ENCODE data around the gene RAB25.
A peak's percentile ranks its signal among the peaks of the same experiment; 100 is the strongest.

The RAB25 gene

DNA sequence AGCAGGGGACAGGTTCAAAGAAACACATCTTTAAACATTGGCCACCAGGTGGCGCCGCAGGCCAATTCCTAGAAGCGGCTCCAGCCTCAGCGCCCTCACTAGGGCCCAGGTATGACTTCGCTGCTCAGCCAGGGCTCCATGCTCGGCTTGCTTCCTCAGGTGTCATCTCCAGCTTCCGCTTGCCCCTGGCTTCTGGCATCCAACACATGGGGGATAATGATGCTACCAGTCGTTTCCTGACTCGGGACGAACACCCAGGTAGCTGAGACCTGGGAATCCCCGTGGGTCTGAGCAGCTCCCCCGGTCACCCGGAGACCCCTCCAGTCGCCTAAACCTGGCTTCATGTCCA is 29.9 kb downstream of the RAB25 start:
- DNase-seq, result peak; percentile 78 to 95 (median 89)
- intact Hi-C loops (cut with DNase I), result loop anchor here (2.0 kb wide), 1 partner anchor 38 kb away; no protein-coding TSS in a partner anchor

DNA sequence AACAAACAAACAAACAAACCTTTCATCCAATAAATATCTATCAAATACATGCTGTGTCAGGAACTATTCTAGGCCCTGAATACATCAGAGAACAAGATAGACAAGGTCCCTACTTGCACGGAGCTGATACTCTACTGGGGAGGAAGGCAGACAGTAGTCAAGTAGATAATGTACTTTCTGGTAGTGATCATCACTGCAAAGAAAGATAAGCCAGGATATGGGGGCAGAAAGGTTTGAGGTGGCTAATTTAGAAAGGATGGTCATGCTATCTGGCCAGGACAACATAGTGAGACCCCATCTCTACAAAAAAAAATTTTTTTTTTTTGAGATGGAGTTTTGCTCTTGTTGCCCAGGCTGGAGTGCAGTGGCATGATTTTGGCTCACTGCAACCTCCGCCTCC is 30.6 kb downstream of the RAB25 start:
- no peak for DNase-seq
- intact Hi-C loops (cut with DNase I), result loop anchor here (2.0 kb wide), 1 partner anchor 37 kb away; no protein-coding TSS in a partner anchor

DNA sequence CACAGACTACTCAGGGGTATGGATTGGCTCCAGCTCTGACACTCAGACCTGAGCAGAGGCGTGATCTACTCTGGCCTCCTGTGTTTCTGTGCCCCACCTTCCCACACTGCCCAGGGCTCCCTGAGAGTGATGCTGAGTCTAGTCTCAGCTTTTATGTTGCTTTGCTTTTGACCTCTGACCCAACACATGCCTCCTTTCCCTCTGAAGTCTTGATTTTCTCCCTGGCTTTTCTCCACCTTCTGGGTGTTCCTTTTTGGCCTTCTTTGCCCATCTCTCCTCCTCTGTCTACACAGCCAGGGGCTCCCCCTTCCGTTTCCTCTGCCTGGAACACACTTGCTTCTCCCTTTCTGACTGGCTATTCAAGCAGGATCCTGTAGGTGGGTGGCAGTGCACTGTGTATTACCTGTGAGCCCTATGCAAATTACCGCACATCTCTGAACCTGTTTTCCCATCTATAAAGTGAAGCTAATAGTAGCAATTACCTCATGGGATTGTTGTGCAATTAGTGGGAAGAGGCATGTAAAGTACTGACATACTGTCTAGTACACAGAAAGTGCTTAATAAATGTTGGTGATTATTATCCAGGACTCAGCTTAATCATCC is 35.0 kb downstream of the RAB25 start:
- intact Hi-C loops (cut with DNase I), result no loop called here
- no peak for DNase-seq

DNA sequence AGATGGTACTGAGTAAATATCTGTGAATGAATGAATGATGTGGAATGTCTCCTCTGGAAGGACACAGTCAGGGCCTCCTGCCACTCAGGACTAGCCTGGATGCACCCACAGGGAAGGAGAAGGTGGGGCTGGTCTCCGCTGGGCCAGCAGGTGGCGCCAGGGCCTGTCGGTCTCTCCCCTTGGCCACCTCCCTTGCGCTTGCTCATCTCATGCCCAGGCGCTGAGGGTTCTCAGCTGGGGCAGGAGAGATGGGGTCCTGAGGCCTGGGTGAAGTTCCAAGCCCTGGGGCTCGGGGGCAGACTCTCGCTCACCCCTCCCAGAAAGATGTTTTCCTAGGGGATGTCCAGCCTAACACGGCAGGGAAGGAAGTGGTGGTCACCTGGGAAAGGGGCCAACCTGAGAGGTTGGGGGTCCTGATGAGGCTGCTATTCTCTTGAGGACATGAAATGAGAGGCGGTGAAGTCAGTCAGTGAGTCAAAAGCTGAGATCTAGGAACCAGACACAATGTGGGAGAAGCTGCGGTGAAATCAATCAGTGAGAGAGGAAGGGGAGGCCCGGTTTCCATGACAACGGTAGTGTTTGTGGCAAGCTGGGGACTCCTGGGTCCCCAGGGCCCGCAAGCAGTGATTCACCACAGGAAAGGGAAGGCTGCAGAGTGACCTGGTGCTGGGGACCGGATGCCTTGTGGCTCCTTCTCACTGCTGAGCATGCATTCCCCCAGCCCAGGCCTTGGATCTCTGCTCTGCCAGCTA is 35.9 kb downstream of the RAB25 start:
- intact Hi-C loops (cut with DNase I), result no loop called here
- peak; percentile 75 to 96 (median 90) for DNase-seq

DNA sequence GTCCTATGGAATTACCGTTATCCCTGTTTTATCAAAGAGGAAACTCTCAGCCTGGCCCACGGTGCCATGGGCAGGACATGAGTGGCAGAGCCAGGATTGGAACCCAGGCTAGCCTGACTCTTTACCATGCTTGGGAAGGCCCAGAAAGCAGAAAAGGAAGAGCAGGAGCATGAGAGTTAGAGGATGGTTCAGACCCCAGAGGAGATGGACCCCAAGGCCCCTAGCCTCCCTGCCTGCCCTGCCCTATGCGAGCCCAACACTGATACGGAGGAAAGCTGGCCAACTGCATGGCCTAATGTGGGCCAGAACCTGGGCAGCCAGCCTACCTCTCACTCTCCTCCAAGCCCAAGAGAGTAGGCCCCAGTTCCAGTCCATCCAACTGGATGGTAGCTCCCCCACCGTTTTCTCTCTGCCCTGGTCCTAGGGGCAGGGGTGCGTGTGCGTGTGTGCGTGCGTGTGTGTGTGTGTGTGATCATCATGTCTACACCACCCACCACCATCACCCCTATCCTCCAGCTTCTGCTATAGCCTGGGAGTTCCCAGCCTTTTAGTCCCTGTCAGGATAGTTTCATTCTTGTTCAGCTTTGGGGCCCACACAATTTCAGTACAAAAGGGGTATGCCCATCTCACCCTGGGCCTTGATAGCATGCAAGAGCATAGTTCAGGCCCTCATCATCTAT is 36.7 kb downstream of the RAB25 start:
- intact Hi-C loops (cut with DNase I), result loop anchor here (2.0 kb wide), 1 partner anchor 33 kb away; no protein-coding TSS in a partner anchor

DNA sequence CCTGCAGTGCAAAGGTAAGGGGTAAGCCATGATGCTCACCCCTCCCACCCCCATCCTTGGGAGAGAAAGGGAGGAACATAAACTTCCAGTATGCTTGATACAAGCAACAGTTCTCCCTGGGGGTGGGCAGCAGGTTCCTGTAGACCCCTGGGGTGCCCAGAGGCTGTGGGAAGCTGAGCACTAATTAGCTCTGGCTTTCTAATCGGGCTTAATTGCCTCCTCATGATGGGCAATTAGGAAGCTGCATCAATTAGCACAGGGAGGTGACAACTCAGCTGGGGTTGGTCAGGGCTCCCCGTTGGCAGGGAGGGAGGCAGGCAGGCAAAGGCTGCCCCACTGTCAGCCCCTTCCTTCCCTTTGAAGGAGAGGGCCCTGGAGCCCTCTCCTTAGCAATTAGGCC is 37.8 kb downstream of the RAB25 start:
- intact Hi-C loops (cut with DNase I), result loop anchor here (2.0 kb wide), 1 partner anchor 32 kb away; no protein-coding TSS in a partner anchor
- DNase-seq, result no peak

More for the DNA sequence above, 36.7 kb downstream of the RAB25 start:
- DNase-seq, result no peak

DNA sequence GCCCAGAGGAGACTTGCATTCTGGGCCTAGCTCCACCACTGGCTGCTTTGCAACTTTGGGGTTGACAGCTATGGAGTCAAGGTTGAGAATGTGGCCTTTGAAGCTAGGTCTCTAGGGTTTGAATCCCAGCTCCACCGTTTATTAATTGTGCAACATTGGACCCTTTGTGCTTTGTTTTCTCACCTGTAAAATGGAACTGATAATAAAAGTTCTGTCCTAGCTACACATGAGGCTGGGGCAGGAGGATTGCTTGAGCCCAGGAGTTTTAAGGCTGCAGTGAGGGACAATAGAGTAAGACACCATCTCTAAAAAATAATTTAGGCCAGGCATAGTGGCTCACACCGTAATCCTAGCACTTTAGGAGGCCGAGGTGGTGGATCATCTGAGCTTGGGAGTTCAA is 38.3 kb downstream of the RAB25 start:
- DNase-seq, result no peak
- intact Hi-C loops (cut with DNase I), result loop anchor here (2.0 kb wide), 1 partner anchor 32 kb away; no protein-coding TSS in a partner anchor

DNA sequence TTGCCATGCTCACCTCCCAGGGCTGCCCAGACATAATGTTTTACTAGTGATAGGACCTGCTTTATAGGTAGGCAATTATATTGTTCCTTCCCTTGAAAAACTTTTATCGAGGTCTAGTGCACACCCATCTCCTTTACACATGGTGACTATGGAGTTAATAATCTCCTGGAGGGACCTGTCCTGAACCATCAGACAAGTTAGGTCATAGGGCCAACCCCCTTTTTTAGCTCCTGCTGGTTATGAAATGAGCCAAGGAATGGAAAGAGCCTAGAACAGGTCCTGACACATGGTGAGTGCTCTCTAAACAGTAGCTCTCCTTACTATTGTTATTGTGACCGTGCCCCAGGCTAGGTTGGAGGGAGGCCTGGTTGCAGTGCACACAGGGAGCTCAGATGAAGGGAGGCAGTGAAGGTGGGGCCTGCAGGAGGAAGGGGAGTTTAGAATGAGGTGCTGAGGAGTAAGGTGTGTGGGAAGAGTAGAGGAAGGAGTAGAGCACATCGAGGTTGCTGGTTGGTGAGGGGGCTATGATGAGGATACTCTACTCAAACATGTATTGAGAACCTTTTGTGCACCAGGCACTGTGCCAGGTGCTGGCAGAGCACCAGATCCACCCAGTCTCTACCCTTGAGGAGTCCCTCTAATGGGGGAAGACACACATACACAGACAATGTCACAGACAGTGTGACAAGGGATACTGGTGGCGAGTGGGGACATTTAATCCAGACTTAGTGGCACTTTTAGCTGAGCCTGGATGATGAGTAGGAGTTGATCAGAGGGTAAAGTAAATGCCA is 39.4 kb downstream of the RAB25 start:
- no peak for DNase-seq

DNA sequence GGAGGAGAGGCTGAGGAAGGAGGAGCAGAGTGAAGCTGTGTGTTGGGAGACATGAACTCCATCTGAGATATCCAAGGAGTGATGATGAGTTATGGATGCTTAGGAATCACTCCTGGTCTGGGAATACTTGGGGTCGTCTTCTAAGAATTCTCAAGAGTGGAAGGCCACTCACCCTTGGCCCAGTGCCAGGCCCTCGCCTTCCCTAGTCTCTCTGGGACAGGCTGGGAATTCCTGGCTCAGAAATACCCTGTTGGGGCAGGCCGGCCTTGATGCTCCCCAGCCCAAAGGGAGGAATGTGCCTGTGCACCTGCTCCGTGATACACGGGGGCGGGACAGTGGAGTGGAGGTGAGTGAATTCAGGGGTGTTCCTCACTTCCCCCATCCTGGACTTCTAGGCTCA is 40.9 kb downstream of the RAB25 start:
- intact Hi-C loops (cut with DNase I), result no loop called here

More for the DNA sequence above, 39.4 kb downstream of the RAB25 start:
- intact Hi-C loops (cut with DNase I), result no loop called here

DNA sequence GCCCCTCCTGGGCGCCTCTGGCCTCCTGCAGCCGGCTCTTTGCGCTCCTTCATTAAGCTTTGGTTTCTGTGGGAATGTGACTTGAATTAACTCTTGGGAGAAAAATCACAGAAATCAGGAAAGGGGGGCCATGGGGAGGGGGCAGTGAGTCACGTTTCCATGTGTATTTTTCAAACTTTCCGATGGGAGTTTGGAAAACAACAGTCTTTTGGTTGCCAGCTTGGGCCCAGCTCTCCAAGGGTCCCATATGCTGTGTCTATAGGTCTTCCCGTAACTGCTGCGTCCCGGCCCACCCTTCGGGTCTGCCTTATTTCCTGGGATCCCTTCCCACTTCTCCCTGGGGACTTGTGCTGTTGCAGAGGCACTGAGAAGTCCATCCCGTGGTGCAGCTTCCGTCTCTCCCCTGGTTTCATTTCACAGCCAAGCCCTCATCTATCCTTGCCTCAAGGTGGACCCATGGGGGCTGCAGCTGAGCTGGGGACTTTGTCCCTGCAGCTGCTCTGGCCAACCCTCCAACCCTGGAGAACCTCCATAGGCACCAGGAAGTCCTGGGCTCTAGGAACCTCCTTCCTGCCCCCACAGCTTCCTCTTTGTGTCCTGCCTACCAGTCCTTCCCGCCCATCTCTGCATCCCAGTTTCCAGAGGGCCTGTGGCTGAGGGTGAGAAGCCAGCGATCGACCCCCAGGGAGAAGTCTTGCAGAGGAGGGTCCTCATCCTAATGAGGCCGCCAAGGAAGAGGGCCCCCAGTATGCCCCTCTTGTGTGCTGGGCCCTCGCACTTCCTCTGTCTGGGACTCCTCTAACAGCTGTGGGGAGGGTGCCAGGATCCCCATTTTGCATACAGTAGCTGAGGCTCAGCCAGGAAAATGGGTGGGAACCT is 41.9 kb downstream of the RAB25 start:
- no peak for DNase-seq
- intact Hi-C loops (cut with DNase I), result no loop called here

More for the DNA sequence above, 40.9 kb downstream of the RAB25 start:
- DNase-seq, result no peak

DNA sequence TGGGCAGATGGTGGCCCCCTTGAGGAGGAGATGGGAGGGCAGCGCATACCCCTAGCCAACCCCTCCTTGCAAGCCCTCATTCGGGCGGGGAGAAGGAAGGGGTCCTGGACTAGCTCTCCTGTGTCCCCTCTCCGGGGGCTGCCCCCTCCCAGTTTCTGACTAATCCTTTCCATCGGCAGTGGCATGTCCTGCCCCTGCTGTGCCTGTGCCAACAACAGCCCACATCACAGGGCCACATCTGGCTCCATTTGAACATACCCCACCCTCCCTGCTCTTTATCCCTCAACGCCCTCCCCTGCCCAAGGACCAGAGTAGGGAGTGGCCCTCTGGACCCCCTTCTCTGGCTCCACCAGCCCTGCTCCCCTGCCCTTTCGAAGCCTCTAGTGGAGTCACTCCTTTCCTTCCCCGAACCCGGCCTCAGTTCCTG is 42.6 kb downstream of the RAB25 start:
- no peak for DNase-seq
- intact Hi-C loops (cut with DNase I), result no loop called here

DNA sequence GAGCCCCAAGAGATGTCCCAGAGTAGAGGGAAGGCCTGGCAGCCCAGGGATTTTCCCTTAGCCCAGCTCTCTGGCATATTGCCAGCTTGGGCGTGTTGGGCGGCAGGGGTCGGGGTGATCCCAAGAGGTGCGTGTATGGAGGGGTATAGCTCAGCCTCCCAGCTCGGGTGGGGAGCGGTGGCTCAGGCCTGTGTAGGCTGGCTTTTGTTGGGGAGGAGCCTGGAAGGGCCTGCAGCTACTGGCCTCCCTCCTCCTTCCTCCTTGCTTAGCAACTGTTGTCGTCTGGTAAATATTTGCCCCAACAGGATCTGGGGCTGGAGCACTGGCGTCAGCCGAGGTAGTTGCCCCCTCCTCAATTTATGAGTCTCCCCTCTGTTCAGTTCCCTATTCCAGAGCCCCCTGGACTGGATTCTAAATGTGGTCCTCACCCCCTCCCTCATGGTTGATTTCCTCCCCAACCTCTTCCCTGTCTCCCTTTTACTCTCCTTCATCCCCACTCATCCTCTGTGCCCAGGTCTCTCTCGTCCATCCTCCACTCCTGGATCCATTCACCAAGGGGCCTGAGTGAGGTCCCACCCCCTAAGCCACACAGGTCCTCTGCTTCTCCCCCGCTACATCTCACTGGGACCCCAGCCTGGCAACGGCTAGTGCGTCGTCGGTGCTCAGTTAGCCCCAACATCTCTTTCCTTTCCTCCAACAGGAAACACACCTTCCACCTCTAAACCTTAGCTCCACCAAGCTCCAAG is 43.3 kb downstream of the RAB25 start:
- intact Hi-C loops (cut with DNase I), result no loop called here
- DNase-seq, result peak in 1 of 42 donors; percentile 23

DNA sequence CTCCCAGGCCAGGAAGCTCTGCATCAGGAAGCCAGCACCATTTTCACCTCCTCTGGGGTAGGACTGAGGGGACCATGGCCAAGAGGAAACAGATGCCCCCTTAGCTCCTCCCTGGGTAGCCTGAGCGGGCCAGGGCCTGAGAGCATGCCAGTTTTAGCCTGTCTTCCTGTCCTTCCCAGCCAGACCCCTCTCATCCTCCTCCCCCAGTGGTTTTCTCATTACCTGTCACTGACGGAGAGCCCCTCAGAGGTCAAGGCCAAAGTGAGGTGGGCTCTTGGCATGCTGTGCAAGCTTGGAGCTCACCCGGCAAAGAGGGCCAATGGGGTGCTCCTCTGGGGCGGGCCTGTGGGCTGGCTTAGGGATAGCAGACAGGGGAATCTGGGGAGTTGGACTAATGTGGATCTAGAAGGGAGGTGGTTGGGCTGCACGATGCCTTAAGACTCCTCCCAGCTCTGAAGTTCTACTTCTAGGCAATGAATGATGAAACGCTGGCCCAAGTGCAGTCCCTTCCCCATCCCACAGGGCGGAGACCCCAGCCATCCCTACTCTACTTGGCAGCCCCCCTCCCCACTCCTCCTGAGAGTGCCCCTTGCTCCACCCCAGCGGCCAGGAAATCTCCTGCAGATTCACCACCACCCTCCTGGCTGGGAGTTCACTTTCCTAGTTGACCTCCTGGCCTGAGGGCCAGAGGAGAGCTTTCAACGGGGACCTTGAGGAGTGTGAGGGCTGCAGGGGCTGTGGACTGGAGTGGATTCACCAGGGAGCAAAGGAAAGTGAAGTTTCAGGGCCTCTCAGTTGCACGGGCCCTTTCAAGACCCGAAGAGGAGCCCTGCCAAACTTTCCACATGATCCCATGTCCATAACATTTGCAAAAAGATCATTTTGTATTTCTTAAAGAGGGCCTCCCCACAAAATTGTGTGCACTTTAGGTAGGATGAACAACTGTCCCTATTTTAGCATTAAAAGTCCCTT is 44.2 kb downstream of the RAB25 start:
- DNase-seq, result no peak
- intact Hi-C loops (cut with DNase I), result no loop called here

DNA sequence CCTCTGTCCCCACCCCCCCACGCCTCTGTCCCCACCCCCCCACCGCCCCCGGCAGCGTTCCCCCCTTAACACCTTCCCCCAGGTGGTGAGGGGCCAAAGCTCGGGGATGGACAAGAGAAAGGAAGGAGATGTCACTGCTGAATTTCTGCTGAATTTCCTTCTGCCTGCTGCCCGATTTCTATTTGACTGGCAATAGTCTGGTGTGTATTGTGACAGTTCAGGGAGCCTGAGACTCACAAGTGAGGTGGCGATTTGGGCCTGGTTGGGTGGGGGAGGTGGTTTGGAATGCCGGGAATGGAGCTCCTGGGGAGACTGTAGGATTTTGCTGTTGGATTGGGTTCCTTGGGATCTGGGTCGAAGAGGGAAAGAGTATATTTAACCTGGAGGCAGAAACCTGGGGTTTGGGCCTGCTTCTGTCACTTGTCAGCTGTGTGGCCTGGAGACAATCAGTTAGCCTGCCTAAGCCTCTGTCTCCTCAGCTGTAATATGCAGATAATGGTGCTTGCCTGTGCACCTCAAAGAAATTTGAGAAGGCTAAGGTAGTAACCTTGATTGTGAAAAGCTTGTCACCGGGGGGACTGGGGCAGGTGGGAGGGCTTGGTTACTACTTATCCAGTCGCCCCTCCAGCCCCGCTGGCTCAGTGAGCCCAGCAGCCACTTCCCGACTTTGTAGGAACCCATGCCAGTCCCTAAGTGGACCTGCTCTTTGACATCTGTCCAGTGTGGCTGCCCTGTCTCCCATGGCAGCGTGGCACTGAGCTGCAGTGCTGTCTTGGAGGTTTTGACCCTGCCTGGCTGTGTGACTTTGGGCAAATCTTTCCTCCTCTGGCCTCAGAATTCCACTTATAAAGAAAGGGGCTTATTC is 45.9 kb downstream of the RAB25 start:
- intact Hi-C loops (cut with DNase I), result no loop called here
- DNase-seq, result peak in 1 of 42 donors; percentile 42

DNA sequence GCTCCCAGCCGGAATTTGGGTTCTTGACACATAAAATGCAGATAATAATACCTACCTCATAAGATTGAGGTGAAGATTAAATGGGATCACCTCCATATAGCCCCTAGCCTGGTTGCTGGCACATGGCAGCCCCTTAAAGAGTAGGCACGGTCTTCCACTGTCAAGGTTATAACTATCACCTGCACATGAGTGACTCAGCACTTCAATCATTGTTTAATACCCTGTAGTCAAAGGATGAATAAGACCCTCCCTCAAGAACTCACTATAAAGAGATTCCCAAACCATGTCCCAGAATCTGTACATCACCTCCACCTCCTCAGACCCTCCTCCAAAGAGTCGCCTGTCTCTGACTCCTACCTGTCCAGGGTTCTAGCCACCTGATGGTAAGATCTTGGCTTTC is 47.1 kb downstream of the RAB25 start:
- intact Hi-C loops (cut with DNase I), result no loop called here
- DNase-seq, result no peak

Measured in head of caudate nucleus (tissue), 42 donors.